HG03025 (cell line): ENCODE results near the gene CASS4.
"Not testable (repeated sequence)": the region's sequence is repeated elsewhere in the genome, so short reads cannot be mapped to it uniquely, and the experiment has no call there.

ENCODE experiments used
- ATAC-seq: cut with Tn5 transposase; IDR thresholded peaks from one replicate; pipeline ENCODE4 v1.9.1; 2021; ENCODE audit warnings: mild to moderate bottlenecking, moderate library complexity; ENCODE audit not compliant: unreplicated experiment, low FRiP score

Gene CASS4

DNA sequence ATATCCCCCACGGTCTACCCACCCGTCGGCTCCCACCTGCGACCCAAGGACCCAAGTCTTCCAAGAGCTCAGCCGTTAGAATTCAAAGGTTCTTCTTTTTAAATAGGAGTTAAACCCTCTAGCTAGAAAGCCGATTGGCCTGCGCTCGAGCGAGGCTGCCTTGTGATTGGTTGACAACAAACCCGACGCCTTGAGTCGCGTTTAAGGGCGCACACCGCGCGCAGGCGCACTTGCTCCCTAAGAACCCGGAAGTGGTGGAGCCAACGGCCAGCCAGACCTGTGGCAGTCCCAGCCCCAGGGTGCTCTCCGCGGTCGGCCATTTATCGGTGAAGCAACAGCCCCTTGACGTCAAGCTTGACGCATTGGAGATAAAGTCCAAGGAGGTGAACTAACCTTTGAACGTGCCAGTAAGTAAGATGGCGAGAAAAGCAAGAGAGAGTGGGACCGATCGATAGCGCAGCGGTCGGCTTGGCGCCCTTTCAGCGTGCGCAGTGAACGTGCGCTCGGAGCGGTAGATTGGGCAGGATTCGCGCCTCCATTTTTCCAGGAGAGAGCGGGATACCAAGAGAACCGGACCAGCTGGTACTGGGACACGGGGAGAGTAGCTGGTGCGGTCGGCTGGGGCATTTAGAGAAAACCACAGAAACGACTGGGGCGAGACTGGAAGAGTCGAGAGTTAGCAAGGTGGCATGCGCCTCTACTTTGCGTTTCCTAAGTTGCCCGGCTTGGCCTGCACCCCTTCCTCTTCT is 19.8 kb upstream of the CASS4 start, which contains the start of the genes AURKA and CSTF1:
Gene AURKA (minus strand): TSS at position 84 of the 749 bp plus-strand sequence. CDS start 4,018 bp downstream, outside the sequence.
Gene CSTF1 (plus strand): TSS at position 514 of the 749 bp plus-strand sequence. CDS start 2,908 bp downstream, outside the sequence.
- ATAC-seq = peak; percentile 93

DNA sequence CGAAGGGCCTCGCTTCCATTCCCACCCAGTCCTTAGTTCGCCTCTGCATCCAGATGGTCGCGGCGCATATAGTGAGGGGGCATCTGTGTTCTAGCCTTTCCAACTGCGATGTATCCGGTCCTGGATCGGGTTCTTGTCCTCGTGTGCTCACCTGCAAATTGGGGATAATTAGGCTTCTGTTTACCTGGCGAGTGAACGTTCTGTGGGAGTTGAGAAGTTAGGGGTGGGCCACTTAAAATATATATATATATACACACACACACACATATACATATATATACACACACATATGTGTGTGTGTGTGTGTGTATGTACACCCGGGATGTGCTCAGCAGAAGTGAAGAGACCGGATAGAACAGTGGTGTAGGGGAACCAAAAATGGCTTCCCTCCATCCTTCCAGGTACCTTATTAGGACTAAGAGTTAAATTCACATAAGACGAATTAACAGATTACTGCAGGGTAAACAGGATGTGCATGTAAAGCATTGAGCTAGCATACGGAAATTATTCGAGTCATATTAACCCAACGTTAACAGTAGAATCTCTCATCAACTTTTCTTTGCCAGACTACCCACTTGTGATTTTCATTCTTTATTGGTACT is 19.1 kb upstream of the CASS4 start:
- no peak for ATAC-seq

DNA sequence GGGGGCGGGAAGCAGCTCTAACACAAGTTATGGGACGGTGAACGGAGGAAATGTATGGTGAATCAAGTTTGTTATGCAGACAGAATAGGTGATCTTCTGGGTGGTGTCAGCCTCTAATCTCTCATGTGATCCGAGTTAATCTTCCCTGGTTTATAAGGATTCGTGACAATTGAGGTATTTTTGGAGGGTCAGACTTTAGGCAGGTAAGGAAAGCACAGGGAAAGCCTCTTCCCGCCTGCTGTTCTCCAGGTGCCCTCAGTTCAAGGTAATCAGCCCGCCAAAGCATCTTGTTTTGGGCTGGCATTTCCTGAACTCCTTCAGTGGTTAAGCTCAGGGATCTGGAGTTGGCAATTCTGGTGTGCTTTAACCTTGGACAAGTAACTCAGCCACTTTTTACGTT is 18.4 kb upstream of the CASS4 start:
- no peak for ATAC-seq

DNA sequence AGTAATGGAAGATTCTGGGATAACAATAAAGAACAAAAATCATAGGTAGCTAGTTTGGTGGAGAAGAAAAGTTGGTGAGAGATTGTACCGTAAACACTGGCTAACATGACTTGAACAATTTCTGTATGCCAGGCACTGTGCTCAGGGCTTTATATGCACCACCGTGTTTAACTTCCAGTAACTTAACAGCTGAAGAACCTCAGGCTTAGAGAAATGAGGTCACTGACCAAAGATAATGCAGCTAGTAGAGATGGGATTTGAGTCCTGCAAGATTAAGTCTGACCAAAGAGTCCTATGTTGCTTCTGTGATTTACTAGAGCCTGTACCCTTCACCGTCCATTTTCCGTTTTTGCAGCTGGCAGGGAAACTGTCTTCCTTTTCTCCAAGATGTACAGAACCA is 16.9 kb upstream of the CASS4 start:
- ATAC-seq = no peak

DNA sequence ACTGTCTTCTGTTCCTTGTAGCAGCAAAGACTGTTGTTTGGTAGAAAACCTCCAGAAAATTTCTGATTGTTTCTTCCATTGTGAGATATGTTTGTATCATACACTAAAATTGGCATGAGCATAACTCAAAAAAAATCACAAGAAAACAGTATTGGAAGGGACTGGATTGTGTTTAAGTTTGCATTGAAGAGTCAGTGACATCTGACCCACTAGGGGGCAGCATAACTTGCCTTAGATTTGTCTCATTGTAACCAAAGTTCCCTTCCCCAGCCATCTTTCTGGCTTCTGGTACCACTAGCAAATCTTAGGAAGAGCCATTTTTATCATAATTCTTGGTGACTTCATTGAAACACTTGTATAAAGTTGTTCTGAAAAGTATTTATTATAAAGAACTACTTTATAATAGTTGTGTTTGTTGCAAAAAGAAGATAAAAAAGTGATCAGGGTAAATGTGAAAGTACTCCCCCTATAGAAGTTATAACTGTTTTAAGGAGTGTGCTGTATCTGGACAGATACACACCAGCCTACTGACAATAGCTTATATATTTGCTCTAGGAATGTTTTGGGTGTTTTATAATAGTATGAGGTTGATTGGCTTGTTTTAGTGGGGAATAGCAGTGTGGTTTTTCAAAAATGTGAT is 11.9 kb upstream of the CASS4 start:
- ATAC-seq = no peak

DNA sequence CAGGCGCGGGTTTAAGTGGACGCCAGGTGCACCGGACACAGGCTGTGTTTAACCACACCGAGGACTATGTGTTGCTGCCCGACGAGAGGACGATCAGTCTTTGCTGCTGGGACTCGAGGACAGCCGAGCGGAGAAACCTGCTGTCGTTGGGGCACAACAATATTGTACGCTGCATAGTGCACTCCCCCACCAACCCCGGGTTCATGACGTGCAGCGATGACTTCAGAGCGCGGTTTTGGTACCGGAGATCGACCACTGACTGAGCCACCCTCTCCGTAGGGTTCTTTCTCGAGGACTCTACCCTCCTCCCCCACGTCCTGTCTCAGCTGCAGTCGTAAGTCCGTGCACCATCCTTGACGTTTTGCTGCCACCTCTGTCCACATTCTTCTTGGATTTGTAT is 8.6 kb upstream of the CASS4 start:
- no peak for ATAC-seq

DNA sequence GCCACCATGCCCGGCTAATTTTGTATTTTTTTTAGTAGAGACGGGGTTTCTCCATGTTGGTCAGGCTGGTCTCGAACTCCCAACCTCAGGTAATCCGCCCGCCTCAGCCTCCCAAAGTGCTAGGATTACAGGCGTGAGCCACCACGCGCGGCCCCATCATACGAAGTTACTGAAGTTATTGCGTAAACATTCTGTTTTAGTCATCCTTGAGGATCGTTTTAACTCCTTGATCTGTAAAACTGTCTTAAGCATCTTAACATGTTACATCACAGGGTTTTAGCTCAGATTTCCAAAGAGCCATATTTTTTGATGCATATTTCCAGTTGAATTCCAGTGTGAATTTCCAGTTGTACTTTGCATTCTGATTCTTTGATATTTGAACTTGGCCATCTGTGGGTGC is 6.7 kb upstream of the CASS4 start:
- not testable (repeated sequence) for ATAC-seq

DNA sequence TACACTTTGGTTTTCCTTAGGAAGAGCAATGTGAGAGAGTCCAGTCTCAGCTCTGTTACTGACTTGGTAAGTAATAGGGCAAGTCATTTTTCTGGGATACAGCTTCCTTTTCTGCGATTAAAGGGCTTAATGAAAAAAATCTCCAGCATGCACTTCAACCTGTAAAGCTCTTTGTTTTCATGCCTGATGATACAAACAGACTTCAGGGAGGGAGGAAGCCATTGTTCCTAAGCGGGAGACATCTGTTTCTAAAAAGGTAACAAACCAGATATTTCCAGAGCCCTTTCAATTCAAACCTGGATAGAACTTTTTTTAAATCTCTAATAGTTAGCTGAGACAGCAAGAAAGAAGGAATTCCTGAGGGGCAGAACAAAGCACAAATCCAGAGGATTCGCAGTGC is 5.2 kb upstream of the CASS4 start:
- no peak for ATAC-seq

DNA sequence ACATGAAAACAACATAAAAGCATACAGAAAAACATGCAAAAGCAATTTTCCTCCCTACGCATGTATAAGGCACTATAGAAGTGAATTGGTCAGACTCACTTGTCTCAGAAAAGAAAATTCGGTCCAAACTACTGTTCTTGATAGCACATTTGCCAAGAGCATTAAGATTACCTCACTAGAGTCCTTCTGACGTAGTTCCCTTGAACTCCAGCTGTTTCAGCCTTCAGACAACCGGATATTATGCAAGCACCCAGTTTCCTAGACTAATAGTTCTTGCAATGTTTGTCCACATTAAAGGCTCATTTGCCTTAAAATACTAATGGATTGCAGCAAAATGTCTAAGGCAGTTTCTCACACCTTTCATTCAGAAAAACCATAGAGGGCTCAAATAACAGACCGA is 2.5 kb upstream of the CASS4 start:
- no peak for ATAC-seq

DNA sequence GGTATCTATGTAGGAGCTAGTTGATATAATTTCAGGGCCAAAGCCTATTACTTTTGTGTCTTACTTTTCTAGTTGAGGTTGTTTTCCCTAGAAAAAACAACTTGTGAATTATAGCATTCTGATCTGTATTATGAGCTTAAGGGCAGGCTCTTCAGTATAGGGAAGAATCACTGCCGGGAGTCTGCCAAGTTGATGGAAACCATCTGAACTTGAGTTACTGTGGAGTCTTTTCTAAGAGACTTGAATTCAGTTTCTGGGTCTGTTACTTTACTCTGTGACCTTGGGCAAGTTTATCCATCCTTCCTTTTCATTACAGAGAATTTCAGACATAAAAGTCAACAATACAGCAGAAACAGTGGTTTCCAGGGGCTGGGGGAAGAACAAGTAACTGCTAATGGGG is 2.1 kb upstream of the CASS4 start:
- ATAC-seq = no peak

DNA sequence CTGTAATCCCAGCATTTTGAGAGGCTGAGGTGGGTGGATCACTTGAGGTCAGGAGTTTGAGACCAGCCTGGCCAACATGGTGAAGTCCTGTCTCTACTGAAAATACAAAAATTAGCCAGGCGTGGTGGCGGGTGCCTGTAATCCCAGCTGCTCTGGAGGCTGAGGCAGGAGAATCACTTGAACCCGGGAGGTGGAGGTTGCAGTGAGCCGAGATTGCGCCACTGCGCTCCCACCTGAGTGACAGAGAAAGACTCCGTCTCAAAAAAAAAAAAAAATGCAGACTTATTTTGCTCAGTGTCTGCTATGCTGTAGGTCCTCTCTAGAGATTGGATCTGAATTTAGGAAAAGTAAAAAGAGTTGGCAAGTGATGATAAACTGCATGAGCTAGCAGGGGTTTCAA is 773 bp upstream of the CASS4 start:
- not testable (repeated sequence) for ATAC-seq

DNA sequence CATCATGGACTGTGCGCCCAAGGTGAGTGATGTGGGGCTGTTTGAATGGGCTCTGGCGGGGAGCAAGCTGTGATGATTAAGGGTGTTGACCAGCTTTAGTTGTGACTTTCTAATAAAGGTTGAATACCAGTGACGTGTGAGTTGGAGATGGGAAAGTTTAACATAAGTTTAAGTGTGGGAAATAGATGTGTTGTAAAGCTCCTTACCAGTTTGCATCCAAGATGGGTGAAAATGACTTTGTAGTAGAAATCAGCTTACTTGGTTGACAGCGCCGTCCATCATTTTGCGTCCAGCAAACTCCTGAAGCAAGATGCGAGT is 372 bp downstream of the CASS4 start:
- ATAC-seq = no peak

DNA sequence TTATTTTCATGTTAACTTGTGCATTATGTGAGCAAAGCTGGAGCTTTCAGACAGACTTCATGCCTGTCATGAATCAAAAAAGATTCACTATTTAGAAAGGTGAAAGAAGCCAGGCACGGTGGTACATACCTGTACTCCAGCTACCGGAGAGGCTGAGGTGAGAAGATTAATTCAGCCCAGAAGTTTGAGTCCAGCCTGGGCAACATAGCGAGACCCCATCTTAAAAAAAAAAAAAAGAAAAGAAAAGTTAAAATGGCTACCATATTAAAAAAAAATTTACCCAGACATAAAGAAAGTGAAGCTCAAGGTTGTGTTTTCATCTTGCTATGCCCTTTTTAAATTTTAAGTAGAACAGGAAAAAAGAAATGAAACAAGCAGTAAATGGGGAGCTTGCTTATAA is 889 bp downstream of the CASS4 start:
- ATAC-seq = no peak

DNA sequence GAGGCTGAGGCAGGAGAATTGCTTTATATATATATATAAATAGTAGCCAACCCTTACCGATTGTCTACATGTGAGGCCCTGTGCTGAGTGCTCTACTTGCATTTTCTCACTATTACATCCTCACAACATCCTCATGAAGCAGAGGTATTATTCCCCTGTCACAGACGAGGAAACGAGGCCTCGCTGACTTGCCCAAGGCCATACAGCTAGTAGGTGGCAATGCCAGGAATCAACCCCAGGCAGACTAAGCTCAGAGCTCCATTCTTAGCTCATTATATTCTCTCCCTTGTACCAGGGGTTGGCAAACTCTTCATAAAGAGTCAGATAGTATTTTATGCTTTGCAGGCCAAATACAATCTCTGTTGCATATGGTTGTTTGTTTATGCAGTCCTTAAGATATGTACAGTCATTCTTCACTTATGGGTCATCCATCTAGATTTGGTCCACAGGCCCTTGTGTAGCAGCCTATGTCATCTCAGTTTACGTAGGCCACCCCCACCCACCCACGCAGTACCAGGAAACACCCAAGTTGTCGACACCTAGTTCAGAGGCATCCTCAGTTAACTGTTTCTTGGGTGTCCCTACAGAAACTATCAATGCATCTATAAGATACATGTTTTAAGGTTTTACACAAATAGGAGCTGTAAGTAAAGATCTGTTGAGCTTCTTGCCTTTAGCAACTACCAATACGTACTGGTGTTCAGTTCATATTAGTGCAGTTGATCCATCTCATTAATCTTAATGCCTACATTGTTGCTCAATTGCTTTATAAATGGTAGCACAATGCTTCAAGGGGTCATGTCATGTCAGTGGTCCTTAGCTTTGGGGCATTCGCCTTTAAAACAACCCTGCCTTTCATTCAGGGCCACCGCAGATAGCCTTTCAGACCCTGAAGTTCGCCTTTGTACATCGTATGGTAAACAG is 3.0 kb downstream of the CASS4 start:
- ATAC-seq = no peak

DNA sequence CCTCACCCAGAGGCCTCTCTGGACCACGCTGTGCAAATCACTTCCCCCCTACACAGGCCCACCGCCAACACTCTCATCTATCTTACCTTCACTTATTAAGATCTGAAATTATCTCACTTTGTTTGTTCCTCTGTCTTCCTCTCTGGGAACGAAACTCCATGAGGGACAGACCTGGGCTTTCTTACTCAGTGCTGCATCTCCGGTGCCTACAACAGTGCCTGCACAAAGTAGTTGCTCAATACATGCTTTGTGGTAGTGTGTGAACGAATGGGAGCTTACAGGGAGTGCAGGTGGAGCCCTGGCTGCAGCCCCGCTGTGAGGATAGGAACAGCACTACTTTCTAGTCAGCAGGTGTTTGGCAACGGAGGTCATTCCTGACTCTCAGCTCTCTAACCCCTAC is 5.3 kb downstream of the CASS4 start:
- no peak for ATAC-seq

DNA sequence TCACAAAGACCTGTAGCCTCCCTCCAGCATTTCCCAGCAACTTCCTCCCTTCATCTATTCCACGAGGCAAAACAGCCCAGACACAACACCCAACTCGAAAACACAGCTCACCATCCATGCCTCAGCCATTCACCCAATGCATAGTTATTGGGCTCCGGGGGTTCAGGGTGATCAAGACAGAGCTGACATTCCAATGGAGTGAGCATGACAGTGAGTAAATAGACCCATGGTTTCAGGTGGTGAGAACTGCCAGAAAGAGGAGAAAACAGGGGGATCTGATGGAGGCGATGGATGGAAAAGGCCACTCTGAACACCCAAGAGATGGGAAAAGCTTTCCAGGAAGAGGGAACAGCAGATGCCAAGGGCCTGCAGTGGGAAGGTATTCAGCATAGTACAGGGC is 5.9 kb downstream of the CASS4 start:
- no peak for ATAC-seq

DNA sequence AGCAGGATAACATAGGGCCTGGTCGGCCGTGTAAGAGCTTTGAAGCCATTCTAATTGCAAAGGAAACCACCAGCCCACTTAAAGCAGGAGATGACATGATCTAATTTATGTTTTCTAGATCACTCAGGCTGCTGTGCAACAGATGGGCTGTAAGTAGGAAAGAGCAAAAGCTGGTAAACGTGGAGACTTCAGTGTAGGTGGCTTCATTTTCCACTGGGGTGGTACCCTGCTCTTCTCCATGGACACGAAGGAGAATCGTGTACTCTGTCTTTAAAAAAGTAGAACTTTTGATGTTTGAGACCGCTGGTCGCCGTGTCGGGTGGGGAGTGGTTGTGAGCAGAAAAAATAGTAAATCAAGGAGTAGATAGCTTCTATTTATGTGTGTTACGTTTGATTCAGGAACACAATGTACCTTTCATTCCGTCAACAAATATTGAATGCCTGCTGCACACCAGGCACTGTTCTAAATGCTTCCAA is 6.4 kb downstream of the CASS4 start:
- no peak for ATAC-seq

DNA sequence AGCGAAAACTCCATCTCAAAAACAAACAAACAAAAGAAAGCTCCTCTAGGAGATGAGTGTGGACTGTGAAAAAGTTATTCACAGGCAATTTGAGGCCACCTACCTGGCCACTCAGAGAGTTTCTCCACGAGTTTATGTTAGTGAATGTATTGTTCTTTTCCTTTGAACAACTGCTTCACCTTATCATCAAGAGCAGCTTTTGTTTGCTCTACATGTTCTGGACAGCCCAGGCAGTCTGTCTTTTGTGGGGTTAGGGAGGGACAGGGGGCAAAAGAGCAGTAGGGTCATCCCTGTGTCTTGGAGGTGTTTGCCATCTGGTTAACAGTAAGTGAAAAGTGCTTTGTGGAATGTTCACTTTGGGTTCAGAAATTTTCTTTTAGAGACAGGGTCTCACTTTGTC is 8.0 kb downstream of the CASS4 start:
- ATAC-seq = no peak

DNA sequence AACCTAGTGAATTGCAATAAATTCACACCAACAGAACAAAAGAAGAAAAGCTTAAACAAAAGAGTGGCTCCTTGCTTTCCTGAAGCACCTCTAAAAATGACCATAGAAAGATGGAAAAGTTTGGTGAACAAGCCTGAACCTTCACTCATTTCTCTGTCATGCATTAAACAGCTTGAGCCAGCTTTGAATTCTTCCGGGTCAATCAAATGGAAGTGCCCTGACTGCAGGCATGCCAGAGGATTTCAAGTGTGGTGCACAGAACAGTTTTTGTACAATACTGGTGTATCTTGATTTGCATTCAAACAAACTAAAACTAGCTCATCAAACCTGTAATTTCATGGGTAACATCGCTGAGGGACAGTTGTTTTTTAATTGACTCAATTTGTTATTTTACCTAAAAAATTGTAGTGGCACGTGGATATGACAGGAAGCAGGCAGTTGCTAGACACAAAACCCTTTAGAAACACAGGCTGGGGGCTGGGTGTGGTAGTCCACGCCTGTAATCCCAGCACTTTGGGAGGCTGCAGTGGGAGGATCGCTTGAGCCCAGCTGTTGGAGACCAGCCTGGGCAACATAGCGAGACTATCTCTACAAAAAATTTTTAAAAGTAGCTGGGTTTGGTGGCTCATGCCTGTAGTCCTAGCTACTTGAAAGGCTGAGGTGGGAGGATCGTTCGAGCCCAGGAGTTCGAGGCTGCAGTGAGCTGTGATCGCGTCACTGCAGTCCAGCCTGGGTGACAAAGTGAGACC is 9.1 kb downstream of the CASS4 start:
- ATAC-seq = no peak
